ENCODE measurements around the gene MGAT4A. TPM values are rescaled to one million over a fixed set of nuclear protein-coding genes. Genes with fewer than 3 reads are reported as not detected.

Gene MGAT4A
- total RNA-seq, 1 donor from 2014 or later = 20.6 TPM

DNA sequence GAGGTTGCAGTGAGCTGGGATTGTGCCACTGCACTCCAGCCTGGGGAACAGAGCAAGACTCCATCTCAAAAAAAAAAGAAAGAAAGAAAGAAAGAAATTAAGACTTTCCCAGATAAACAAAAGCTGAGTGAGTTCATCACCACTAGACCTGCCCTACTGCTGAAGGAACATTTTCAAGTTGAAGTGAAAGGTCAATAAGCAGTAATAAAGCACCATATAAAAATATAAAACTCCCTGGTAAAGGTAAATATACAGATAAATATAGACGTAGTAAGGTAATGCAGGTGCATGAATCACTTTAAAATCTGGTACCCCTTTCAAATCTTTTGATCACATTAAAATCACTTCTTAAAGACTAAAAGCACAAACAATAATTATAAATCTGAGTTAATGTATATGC, 79.9 kb downstream of the MGAT4A start:
- no peak overlapping the region for H3K27ac ChIP-seq
- H3K27me3 ChIP-seq = no peaks in the 10 kb centered on the region
- no peaks in the 10 kb centered on the region for H3K36me3 ChIP-seq
- TF ChIP-seq POLR2AphosphoS5 (IDR thresholded peaks at IDR 0.05; ENCODE audit: insufficient read depth in 1 of 2, low read depth in 1 of 2) (no peak), POLR2A (IDR thresholded peaks at IDR 0.05) (no peak)
- TF ChIP-seq, protein P1, sequence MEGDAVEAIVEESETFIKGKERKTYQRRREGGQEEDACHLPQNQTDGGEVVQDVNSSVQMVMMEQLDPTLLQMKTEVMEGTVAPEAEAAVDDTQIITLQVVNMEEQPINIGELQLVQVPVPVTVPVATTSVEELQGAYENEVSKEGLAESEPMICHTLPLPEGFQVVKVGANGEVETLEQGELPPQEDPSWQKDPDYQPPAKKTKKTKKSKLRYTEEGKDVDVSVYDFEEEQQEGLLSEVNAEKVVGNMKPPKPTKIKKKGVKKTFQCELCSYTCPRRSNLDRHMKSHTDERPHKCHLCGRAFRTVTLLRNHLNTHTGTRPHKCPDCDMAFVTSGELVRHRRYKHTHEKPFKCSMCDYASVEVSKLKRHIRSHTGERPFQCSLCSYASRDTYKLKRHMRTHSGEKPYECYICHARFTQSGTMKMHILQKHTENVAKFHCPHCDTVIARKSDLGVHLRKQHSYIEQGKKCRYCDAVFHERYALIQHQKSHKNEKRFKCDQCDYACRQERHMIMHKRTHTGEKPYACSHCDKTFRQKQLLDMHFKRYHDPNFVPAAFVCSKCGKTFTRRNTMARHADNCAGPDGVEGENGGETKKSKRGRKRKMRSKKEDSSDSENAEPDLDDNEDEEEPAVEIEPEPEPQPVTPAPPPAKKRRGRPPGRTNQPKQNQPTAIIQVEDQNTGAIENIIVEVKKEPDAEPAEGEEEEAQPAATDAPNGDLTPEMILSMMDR (IDR thresholded peaks at IDR 0.05) = no peak
- no peaks in the 10 kb centered on the region for H3K4me1 ChIP-seq
- DNase-seq (ENCODE audit: extremely low spot score in 2 of 2) = no peak
- H3K9me3 ChIP-seq = no peaks in the 10 kb centered on the region
- H3K4me3 ChIP-seq = no peak overlapping the region
- intact Hi-C loops (cut with DNase I) = no loop called here

DNA sequence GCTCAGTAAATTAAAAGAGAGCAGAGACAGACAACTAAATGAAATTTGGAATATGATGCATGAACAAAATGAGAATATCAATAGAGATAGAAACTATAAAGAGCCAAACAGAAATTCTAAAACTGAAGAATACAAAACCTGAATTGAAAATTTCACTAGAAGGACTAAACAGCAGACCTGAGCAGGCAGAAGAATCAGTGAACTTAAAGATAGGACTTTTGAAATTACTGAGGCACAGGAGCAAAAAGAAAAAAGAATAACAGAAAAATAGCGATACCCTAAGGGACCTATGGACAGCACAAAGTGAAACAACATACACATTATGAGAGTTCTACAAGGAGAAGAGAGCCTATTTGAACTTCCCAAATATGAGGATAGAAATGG, 80.9 kb downstream of the MGAT4A start:
- no peak overlapping the region for H3K27ac ChIP-seq
- no peak overlapping the region for H3K4me3 ChIP-seq
- H3K9me3 ChIP-seq = no peaks in the 10 kb centered on the region
- intact Hi-C loops (cut with DNase I) = loop anchor here (5.0 kb wide), 1 partner anchor 187 kb away; no protein-coding TSS in a partner anchor
- H3K4me1 ChIP-seq = no peaks in the 10 kb centered on the region
- no peak for TF ChIP-seq POLR2AphosphoS5 (IDR thresholded peaks at IDR 0.05; ENCODE audit: insufficient read depth in 1 of 2, low read depth in 1 of 2)
- TF ChIP-seq, protein P1 (IDR thresholded peaks at IDR 0.05) = no peak
- no peak for TF ChIP-seq POLR2A (IDR thresholded peaks at IDR 0.05)
- no peak for DNase-seq (ENCODE audit: extremely low spot score in 2 of 2)
- H3K36me3 ChIP-seq = no peaks in the 10 kb centered on the region
- H3K27me3 ChIP-seq = no peaks in the 10 kb centered on the region

DNA sequence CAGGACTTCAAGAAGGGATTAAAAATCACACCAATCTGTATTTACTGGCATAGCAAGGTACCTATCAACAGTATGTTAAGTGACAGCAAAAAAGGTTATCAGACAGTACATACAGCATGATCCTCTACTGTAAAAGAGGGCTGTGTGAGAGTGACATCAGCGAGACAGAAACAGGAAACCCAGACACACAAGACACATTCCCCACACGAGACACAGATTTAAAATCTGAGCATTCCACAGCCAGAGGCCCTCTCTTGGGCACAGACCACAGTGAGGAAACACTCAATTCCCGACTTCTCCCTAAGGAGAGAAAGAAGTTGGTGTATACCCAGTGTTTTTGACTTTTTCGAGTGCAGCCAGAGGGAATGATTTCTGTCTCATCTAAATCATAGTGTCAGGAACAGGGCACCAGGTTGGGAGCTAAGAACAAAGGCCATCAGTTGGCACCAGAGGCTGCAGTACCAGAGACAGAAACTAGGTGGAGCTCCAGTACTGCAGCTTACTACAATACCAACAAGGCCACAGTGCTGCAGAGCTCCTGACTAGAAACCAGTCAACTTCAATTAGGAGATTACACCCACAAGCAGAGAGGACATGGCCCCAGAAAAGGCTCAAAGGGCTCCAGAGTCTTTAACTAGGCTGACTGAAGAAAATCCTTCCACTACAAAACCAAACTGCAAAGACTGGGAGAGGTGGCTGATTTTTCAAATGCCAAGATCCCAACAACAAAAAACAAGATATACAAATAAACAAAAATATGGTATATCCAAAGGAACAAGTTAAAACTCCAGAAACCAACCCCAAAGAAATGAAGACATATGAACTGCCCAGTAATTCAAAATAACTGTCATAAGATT, 81.6 kb downstream of the MGAT4A start:
- H3K4me3 ChIP-seq = no peak overlapping the region
- no peaks in the 10 kb centered on the region for H3K9me3 ChIP-seq
- H3K36me3 ChIP-seq = no peaks in the 10 kb centered on the region
- TF ChIP-seq, protein P1 (IDR thresholded peaks at IDR 0.05) = peak; percentile 87 to 94 (median 93)
- TF ChIP-seq POLR2AphosphoS5 (IDR thresholded peaks at IDR 0.05; ENCODE audit: insufficient read depth in 1 of 2, low read depth in 1 of 2) (peak in 1 of 2 donors; percentile 51), POLR2A (IDR thresholded peaks at IDR 0.05) (no peak)
- no peak overlapping the region for H3K27ac ChIP-seq
- H3K4me1 ChIP-seq = no peaks in the 10 kb centered on the region
- intact Hi-C loops (cut with DNase I) = loop anchor here (5.0 kb wide), 1 partner anchor 188 kb away; no protein-coding TSS in a partner anchor
- H3K27me3 ChIP-seq = no peaks in the 10 kb centered on the region
- DNase-seq (ENCODE audit: extremely low spot score in 2 of 2) = no peak

DNA sequence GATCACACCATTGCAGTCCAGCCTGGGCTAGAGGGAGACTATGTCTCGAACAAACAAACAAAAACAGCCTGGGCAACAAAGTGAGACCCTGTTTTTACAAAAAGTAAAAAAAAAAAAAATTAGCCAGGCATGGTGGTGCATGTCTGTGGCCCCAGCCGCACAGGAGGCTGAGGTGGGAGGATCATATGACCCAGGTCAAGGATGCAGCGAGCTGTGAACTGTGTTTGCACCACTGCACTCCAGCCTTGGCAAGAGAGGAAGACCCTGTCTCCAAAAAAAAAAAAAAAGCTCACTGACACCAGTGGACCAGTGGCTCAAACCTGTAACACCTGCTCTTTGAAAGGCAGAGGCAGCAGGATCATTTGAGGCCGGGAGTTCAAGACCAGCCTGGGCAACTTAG, 82.5 kb downstream of the MGAT4A start:
- DNase-seq (ENCODE audit: extremely low spot score in 2 of 2) = no peak
- Histone ChIP-seq H3K4me3 (no peak overlapping the region), H3K36me3 (no peaks in the 10 kb centered on the region), H3K27me3 (no peaks in the 10 kb centered on the region), H3K27ac (no peak overlapping the region), H3K4me1 (no peaks in the 10 kb centered on the region), H3K9me3 (no peaks in the 10 kb centered on the region)
- intact Hi-C loops (cut with DNase I) = loop anchor here (5.0 kb wide), 1 partner anchor 189 kb away; no protein-coding TSS in a partner anchor
- TF ChIP-seq POLR2AphosphoS5 (IDR thresholded peaks at IDR 0.05; ENCODE audit: insufficient read depth in 1 of 2, low read depth in 1 of 2) = no peak
- TF ChIP-seq, protein P1 (IDR thresholded peaks at IDR 0.05) = no peak
- no peak for TF ChIP-seq POLR2A (IDR thresholded peaks at IDR 0.05)

DNA sequence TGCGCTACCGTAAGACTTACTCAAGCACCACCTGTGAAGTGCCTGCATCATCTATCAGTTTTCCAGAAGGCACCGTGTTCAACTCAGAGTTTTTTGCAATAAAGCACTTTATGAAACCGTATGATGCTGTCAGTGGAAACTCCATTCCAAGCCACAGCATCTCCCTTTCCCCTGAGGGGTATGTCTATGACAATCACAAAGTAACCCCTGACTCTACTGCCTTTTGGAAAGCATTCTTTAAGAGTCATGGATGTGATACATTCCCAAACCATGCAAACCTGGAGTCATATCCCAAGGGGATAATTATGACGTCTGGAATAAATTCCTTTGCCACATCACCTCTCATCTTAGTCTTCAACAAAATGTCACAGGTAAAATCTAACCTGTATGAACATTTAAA, 83.3 kb downstream of the MGAT4A start:
- no peaks in the 10 kb centered on the region for H3K36me3 ChIP-seq
- intact Hi-C loops (cut with DNase I) = loop anchor here (5.0 kb wide), 1 partner anchor 190 kb away; no protein-coding TSS in a partner anchor
- DNase-seq (ENCODE audit: extremely low spot score in 2 of 2) = no peak
- no peaks in the 10 kb centered on the region for H3K4me1 ChIP-seq
- TF ChIP-seq POLR2AphosphoS5 (IDR thresholded peaks at IDR 0.05; ENCODE audit: insufficient read depth in 1 of 2, low read depth in 1 of 2) (no peak), POLR2A (IDR thresholded peaks at IDR 0.05) (no peak)
- TF ChIP-seq, protein P1 (IDR thresholded peaks at IDR 0.05) = no peak
- no peak overlapping the region for H3K27ac ChIP-seq
- no peaks in the 10 kb centered on the region for H3K27me3 ChIP-seq
- no peak overlapping the region for H3K4me3 ChIP-seq
- no peaks in the 10 kb centered on the region for H3K9me3 ChIP-seq

All from vagina (tissue), 2 donors.